Stimulated activated CD4-positive, alpha-beta T cell treated with anti-CD3 and anti-CD28 coated beads, Interleukin-2, amount 100 ng/mL, for 24 hours (primary cell): ENCODE measurements around the gene NDUFAF3.

Experiments
- DNase-seq, 2 donors: peaks; one replicate each; pipeline ENCODE4 v3.0.0-alpha.2; 2020

The NDUFAF3 gene, protein sequence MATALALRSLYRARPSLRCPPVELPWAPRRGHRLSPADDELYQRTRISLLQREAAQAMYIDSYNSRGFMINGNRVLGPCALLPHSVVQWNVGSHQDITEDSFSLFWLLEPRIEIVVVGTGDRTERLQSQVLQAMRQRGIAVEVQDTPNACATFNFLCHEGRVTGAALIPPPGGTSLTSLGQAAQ

DNA sequence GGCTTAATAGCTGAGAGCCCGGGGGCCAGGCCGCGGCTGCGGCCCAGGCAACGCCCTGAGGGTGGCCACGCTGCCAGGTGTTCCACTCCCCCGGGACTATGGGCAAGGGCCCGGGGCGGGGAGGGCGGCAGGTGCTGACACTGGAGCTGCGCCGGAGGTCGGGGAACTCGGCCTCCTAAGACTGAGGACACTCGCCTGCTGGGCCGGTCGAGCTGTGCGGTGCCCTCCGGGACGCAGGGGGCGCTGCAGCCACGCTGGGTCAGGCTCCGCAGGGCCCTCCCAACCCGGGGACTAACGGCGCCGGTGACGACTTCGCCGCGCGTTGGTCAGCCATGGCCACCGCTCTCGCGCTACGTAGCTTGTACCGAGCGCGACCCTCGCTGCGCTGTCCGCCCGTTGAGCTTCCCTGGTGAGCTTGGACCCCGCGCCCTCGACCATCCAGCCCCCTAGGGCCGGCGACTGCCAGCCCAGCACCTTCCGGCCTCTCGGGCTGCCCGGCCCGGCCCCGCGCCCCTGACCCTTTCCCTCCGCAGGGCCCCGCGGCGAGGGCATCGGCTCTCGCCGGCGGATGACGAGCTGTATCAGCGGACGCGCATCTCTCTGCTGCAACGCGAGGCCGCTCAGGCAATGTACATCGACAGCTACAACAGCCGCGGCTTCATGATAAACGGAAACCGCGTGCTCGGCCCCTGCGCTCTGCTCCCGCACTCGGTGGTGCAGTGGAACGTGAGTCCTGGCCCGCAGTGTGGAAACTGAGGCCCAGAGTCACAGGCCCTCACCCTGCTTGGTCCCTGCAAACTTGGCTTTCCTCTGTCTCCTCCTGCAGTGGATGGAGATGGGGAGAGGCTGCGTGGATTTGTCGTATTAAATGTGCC lies at the start of gene NDUFAF3:
TSS of gene NDUFAF3 (plus strand) at position 309 of the 875 bp plus-strand sequence. CDS start at position 333, 24 bp downstream.
- DNase-seq: peak; percentile 95

DNA sequence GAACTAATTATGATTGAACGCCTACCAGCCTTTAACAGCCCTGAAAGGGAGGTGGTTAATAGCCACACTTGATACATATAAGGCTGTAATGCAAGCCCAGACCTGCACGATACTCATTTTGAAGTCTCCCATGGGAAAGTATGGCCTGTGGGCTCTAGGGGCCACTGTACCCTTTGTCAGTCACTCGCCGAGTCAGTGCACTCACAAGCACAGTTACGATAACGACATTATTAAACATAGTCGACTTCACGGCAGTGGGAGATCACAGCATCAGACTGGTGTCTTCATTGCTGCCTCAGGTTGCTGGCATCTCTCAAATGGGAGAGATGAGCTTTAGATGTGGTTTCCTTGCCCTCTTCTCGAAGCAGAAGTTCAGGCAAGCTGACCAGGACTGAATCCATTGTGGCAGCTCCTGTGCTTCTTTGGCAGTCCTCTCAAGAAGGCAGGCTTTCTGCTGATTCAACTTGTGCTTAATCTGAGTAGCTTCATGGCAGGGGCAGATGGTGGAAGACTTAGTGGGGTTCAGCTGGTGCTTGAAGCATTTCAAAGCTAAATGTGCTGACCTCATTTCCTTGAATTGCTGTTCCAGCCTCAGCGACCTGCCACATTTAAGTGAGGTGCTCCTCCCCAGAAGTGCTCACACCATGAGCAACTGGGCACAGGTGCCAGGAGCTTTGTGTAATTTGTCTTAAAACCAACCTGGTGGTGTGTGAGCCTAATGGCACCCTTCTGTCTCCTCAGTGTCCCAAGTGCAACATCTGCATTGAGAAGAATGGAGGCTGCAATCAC lies 47.7 kb upstream of the NDUFAF3 start:
- no peak for DNase-seq

DNA sequence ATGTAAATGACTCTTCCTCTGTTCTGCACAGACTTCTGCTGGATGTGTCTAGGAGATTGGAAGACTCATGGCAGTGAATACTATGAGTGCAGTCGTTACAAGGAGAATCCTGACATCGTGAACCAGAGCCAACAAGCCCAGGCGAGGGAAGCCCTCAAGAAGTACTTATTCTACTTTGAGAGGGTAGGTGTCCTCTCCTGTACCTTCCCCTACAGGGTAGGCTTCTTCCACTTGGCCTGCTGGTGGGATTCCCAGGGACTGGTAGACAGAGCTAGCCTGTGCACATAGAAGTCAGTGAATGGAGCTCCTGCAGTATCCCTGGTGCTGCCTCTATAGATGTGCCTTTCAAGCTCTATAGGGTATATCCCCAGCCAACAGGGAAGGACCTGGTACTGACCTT lies 42.5 kb upstream of the NDUFAF3 start:
- no peak for DNase-seq

- DNase-seq: no peak
Observed at GRCh38 chr3:48980295-48980694, 41.6 kb upstream of the NDUFAF3 start.

GRCh38 chr3:48982016-48982415 lies 39.9 kb upstream of the NDUFAF3 start:
- no peak for DNase-seq

DNA sequence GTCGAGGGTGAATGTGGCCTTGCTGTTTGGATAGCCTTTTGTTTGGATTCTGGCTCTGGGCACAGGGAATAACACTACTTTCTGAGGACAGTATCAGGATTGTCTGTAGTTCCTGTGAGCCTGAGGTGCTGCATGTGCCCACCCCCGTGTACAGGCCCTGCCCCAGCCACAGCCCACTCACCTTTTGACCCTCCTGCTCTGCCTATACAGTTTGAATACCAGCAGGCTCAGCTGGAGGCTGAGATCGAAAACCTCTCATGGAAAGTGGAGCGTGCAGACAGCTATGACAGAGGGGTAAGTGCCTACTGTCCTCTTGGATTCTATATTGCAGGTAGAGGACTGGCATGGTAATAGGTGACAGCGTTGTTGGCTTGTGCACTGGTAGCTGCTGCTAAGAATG lies 39.2 kb upstream of the NDUFAF3 start:
- no peak for DNase-seq

GRCh38 chr3:48983096-48983495 lies 38.8 kb upstream of the NDUFAF3 start:
- DNase-seq: no peak

DNA sequence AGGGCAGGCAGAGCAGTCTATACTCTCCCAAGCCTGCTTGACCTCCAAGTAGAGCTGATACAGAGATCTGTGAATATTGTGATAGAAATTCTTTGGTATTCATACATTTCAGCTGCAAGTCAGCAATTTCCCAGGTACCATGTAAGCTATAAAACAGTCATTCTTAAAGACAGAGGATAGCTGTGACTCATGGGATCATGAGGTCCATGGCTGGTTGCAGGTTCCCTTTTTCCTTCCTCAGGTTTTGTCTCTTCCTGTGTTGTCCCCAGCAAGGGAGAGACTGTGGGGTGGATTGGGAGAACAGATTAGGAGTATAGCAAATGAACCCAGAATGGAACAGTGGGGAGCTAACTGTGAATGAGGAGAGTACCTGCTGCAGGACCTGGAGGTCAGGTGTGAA lies 37.3 kb upstream of the NDUFAF3 start:
- no peak for DNase-seq

GRCh38 chr3:48985831-48986376 lies 36.0 kb upstream of the NDUFAF3 start:
- DNase-seq: no peak

GRCh38 chr3:48989126-48989795 lies 32.7 kb upstream of the NDUFAF3 start:
- no peak for DNase-seq

- peak; percentile 85 to 86 for DNase-seq
Observed at GRCh38 chr3:48989796-48990635, 31.9 kb upstream of the NDUFAF3 start, which contains the start of gene P4HTM. P4HTM (plus strand) TSS chr3:48990241; CDS start chr3:48990257, 16 bp downstream.

GRCh38 chr3:48990636-48991469 lies 31.1 kb upstream of the NDUFAF3 start:
- DNase-seq: peak; percentile 44 to 49

GRCh38 chr3:48991851-48992545 lies 29.9 kb upstream of the NDUFAF3 start:
- DNase-seq: no peak

- no peak for DNase-seq
Observed at GRCh38 chr3:48993834-48994233, 28.1 kb upstream of the NDUFAF3 start.

GRCh38 chr3:48996640-48997039 lies 25.3 kb upstream of the NDUFAF3 start:
- no peak for DNase-seq

- DNase-seq: no peak
Observed at GRCh38 chr3:48997102-48997635, 24.8 kb upstream of the NDUFAF3 start.

- DNase-seq: no peak
Observed at GRCh38 chr3:48997714-48998637, 23.9 kb upstream of the NDUFAF3 start.

GRCh38 chr3:48999085-48999858 lies 22.6 kb upstream of the NDUFAF3 start:
- no peak for DNase-seq
